HG03108 (cell line): ENCODE data around the gene GINS1.

Source experiments
- ATAC-seq: cut with Tn5 transposase; IDR thresholded peaks from one replicate; pipeline ENCODE4 v1.9.1; 2021; ENCODE audit warnings: moderate library complexity; ENCODE audit not compliant: unreplicated experiment

Gene GINS1

DNA sequence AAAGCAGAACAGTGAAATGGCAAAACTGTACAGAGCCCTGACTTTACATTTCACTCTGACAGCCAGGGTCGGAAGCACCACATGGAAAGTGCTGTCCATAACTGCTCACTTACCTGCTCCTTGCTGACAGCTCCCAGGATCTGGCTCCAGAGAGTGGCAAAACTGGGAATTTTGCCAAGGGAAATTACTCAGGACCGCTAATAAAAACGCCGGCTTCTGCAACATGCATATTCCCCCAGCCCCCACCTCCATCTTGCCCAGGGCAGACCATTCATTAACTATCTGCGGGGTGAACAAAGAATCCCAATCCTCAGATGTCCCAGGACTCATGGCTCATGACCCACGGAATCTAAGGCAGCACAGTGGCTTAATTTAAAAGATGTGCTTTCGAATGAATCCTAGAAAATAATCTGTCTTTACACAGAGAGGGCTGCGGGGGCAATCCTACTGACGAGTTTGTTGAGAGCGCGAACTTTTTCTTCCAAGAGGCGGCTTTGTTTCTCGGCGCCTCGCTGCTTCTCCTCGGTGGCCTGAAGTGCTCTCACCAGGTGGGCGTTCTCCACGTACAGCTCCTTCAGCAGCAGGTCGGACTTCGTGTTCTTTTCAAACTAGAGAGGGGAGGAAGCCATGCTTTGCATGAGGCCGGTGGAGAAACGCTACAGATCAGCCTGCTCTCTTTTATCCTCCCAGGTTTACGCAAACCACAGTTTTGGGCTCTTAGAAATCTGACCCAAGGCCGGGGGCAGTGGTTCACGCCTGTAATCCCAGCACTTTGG, 45.8 kb downstream of the GINS1 start:
- no peak for ATAC-seq

DNA sequence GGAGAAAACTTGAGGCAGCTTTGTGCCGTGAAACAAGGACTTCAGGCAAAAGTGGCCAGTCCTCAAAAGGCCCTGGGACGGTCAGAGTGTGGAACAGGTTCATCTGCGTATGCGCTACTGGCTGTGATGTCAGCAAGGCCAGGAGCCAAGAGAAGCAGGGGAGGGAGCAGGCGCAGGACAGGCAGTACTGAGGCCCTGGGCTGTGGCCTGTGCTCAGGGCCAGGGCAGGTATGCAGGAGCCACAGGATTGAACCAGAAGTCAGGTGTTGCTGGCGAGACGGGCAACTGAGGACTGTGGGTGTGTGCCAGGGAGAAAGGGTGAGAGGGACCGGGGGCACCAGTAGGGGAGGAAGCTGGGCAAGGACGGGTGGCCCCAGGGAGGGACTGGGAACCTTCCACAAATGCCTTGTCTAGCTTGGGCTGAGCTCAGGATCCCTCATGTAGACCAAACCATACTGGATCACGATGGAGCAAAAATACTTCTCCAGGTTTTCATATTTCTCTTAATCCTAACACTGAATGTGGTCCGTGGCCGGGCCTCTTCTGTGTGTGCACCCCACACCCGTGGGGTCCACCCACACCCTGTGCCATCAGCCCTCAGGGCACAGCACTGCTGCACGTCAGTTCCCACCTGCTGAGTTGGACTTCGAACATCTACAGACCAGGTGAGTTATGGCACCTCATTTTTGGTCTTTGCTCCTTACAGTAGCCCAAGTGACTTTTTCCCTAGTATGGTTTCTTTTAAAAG, 46.9 kb downstream of the GINS1 start:
- ATAC-seq = no peak

GRCh38 chr20:25457886-25458680, 50.6 kb downstream of the GINS1 start:
- no peak for ATAC-seq

GRCh38 chr20:25459111-25459830, 51.8 kb downstream of the GINS1 start:
- ATAC-seq = no peak

- no peak for ATAC-seq
These were observed 52.6 kb downstream of the GINS1 start for GRCh38 chr20:25459916-25460535.

DNA sequence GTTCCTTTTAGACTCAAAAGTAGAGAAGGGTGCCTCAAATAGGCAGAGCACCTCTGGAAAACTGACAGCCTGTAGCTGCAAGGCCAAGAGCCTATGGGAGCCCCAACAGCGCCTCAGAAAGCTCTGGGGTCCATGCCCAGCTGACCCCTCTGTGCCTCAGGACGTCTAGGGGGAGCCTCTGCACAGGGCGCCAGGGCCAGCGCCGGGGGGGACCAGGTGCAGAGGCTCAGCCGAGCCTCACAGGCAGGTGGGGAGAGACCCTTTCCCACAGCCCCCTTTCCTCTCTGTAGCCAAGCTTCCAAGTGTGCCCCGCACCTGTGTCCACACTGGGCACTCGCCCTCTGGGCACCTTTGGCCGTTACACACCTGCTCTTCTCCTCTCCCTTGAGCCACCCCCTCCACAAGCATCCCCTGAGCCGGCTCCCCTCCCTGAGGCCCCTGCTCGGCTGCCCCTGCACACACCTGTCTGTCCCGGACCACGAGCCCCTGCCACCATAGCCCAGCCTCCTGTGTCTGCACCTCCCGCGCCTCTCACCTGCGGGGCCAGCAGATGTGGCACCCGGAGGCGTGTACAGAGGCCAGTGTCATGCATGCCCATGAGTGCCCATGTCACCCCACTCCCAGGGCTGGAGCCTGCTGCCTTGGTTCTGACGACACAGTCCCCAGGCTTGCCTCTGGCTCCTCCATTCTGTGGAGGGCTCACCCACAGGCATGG, 53.2 kb downstream of the GINS1 start:
- no peak for ATAC-seq

DNA sequence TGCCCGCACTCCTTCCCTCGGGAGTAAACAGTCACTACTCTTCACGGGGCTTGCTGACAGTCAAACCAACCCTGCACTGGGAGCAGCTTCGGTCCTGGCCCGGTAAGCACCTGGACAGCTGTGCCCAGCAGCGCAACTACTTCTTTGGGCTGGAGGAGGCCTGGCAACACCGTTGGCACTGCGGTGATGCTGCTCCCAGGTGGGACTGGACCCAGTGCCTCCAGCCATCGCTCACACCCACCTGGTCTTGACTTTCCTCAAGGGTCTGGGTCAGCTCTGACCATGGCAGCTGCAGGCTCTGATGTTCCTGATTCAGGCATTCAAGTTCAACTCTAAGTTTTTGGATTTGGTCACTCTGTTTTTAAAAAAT, 53.8 kb downstream of the GINS1 start:
- no peak for ATAC-seq

GRCh38 chr20:25461786-25462545, 54.5 kb downstream of the GINS1 start:
- ATAC-seq = no peak

- ATAC-seq = no peak
These were observed 57.2 kb downstream of the GINS1 start for GRCh38 chr20:25464501-25465242.

- no peak for ATAC-seq
These were observed 58.0 kb downstream of the GINS1 start for GRCh38 chr20:25465243-25466135.

DNA sequence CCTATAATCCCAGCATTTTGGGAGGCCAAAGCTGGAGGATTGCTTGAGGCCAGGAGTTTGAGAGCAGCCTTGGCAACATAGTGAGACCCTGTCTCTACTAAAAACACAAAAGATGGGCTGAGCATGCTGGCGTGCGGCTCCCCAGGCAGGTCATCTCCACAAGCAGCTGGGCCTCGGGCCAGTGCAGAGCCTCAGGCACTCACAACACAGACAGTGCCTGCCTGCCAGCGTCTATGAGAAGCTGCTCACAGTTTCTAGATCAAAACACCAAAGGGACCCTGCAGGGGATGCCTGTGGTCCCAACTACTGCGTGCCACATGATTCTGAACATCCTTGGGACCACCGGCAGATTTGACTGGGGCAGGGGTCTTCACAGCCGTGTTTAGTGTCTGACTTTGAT, 59.4 kb downstream of the GINS1 start:
- ATAC-seq = no peak

DNA sequence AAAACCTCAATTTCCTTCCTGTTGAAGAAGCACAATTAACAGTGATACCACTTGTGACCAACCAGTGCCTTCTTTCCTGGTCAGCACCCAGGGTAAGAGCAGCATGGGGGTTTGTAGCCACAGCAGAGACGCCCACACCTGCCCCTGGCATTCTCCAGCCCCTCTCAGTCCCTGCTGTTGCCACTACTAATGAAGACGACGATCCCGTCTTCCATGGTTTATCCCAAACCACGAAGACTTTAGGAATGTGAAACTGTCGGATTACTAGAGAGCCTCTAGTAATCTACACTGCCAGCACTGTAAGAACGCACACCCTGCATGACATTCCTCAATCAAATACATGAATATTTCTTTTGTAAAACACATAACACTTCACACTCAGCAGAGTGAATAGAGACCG, 60.0 kb downstream of the GINS1 start:
- no peak for ATAC-seq

GRCh38 chr20:25468126-25469075, 60.9 kb downstream of the GINS1 start:
- ATAC-seq = no peak

DNA sequence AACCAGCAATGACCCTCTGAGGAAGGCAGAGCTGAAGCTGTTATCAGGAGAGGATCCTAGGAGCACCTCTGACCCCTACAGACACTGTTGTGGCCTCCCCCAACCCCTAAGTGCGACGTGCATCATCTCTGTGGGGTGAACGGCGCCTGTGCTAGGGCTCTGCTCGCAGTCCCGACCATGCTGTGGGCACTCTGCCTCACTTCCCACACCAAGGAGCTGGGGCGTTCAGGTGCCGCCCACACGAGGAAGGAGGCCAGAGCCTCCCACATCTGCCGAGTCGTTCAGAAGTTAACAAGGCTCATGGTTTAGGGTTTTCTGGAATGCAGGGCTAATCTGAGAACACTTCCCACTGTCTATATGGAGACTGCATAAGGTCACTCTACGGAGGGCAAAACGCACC, 62.1 kb downstream of the GINS1 start:
- ATAC-seq = no peak

DNA sequence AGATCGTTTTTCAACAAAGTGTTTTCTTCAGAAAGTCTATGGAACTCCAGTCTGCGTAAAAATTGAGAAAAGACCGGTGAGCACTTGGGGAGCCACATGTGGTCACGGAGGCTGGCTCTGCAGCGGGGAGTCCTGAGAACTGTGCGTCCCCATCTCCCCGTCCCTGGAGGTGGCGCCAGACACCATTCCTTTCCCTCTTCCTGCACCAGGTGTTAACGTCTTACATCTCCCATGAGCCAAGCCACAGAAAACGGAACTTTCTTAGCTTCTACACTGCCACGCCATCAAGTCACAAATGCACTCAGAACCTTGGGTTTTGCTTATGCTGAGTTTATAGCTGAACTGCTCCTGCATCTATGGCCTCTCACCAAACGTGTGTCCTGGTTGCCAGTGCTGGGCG, 62.6 kb downstream of the GINS1 start:
- ATAC-seq = no peak

GRCh38 chr20:25471020-25471419, 63.5 kb downstream of the GINS1 start:
- ATAC-seq = no peak
